ENCODE measurements around the gene PCDHA5. TPM values are rescaled to one million over a fixed set of nuclear protein-coding genes. Genes with fewer than 3 reads are reported as not detected.
"Not testable (repeated sequence)": the region's sequence is repeated elsewhere in the genome, so short reads cannot be mapped to it uniquely, and the experiment has no call there.

PCDHA5 gene
- polyA plus RNA-seq, 3 donors = 0.06 to 0.13 (median 0.11) TPM

- 58 to 59% (median 58%) methylated on average over 62 of the region's 62 CpGs for WGBS, 3 donors
- not testable (repeated sequence) for H3K27ac ChIP-seq (ENCODE audit: low read depth, low read length)
Measured at GRCh38 chr5:140808241-140808888, 13.0 kb upstream of the PCDHA5 start.

GRCh38 chr5:140808889-140809291, 12.5 kb upstream of the PCDHA5 start:
- H3K27ac ChIP-seq (ENCODE audit: low read depth, low read length) = no peak overlapping the region
- WGBS, 3 donors = 63 to 68% (median 66%) methylated on average over 42 to 43 of the region's 43 CpGs

GRCh38 chr5:140822281-140822629, 842 bp downstream of the PCDHA5 start:
- WGBS, 3 donors = 23 to 29% (median 26%) methylated on average over 6 of the region's 6 CpGs
- no peak overlapping the region for H3K27ac ChIP-seq (ENCODE audit: low read depth, low read length)

GRCh38 chr5:140822969-140823368, 1.6 kb downstream of the PCDHA5 start:
- WGBS, 3 donors = 48 to 53% (median 48%) methylated on average over 40 to 48 of the region's 48 CpGs
- not testable (repeated sequence) for H3K27ac ChIP-seq (ENCODE audit: low read depth, low read length)

GRCh38 chr5:140823475-140823874, 2.1 kb downstream of the PCDHA5 start:
- H3K27ac ChIP-seq (ENCODE audit: low read depth, low read length) = no peak overlapping the region
- 49 to 54% (median 53%) methylated on average over 38 of the region's 38 CpGs for WGBS, 3 donors

GRCh38 chr5:140827704-140828361, 6.4 kb downstream of the PCDHA5 start, which contains the start of gene PCDHA6:
PCDHA6 (plus strand) TSS chr5:140827960; CDS start chr5:140828092, 132 bp downstream.
- H3K27ac ChIP-seq (ENCODE audit: low read depth, low read length) = no peak within 1 kb of the TSS
- 14 to 16% (median 16%) methylated on average over 27 of the region's 27 CpGs for WGBS, 3 donors

- 15 to 20% (median 15%) methylated on average over 18 of the region's 18 CpGs for WGBS, 3 donors
- no peak overlapping the region for H3K27ac ChIP-seq (ENCODE audit: low read depth, low read length)
Measured at GRCh38 chr5:140828362-140828737, 6.9 kb downstream of the PCDHA5 start.

GRCh38 chr5:140829511-140830501, 8.4 kb downstream of the PCDHA5 start:
- 37 to 44% (median 40%) methylated on average over 104 to 106 of the region's 106 CpGs for WGBS, 3 donors
- H3K27ac ChIP-seq (ENCODE audit: low read depth, low read length) = not testable (repeated sequence)

- no peak within 1 kb of the TSS for H3K27ac ChIP-seq (ENCODE audit: low read depth, low read length)
- 8 to 11% (median 9%) methylated on average over 8 of the region's 8 CpGs for WGBS, 3 donors
Measured at GRCh38 chr5:140833993-140834392, 12.6 kb downstream of the PCDHA5 start, which contains the start of gene PCDHA7. PCDHA7 (plus strand) TSS chr5:140834269; CDS start chr5:140834384, 115 bp downstream.

- H3K27ac ChIP-seq (ENCODE audit: low read depth, low read length) = not testable (repeated sequence)
- WGBS, 3 donors = 18 to 20% (median 18%) methylated on average over 23 to 26 of the region's 38 CpGs
Measured at GRCh38 chr5:140834439-140835008, 13.1 kb downstream of the PCDHA5 start.

GRCh38 chr5:140835622-140836510, 14.5 kb downstream of the PCDHA5 start:
- 35 to 41% (median 41%) methylated on average over 94 to 103 of the region's 103 CpGs for WGBS, 3 donors
- H3K27ac ChIP-seq (ENCODE audit: low read depth, low read length) = no peak overlapping the region

- no peak within 1 kb of the TSS for H3K27ac ChIP-seq (ENCODE audit: low read depth, low read length)
- 15 to 22% (median 21%) methylated on average over 42 to 47 of the region's 47 CpGs for WGBS, 3 donors
Measured at GRCh38 chr5:140840978-140841962, 19.9 kb downstream of the PCDHA5 start, which contains the start of gene PCDHA8. PCDHA8 (plus strand) TSS chr5:140841187; CDS start chr5:140841322, 135 bp downstream.

GRCh38 chr5:140842798-140843733, 21.7 kb downstream of the PCDHA5 start:
- 42 to 43% methylated on average over 50 to 87 of the region's 87 CpGs; no CpG with 5 or more reads in 1 of the 3 donors for WGBS, 3 donors
- H3K27ac ChIP-seq (ENCODE audit: low read depth, low read length) = no peak overlapping the region

GRCh38 chr5:140848139-140849102, 27.0 kb downstream of the PCDHA5 start, which contains the start of gene PCDHA9:
PCDHA9 (plus strand) TSS chr5:140848382; CDS start chr5:140848496, 114 bp downstream.
- WGBS, 3 donors = 16 to 22% methylated on average over 22 to 46 of the region's 48 CpGs; no CpG with 5 or more reads in 1 of the 3 donors
- not testable (repeated sequence) for H3K27ac ChIP-seq (ENCODE audit: low read depth, low read length)
